Measurements from ENCODE around the gene SUMO2. TPM values are rescaled to one million over a fixed set of nuclear protein-coding genes. Genes with fewer than 3 reads are reported as not detected.
A peak's percentile ranks its signal among the peaks of the same experiment; 100 is the strongest.

The SUMO2 gene
- total and polyA plus RNA-seq, 2 of the 13 experiments (the other 11 are each of a cell fraction or from before 2014, with no cell fraction given) = 337 to 553 TPM

- TF ChIP-seq BRCA1 (CRISPR knock-in tag; IDR thresholded peaks at IDR 0.05) = peak; percentile 24
- TF ChIP-seq THAP7 (CRISPR knock-in tag; IDR thresholded peaks at IDR 0.05) = 0 out of 2 replicates have a peak, but pooled peaks have one; percentile 60
- TF ChIP-seq ZNF468 (CRISPR knock-in tag; IDR thresholded peaks at IDR 0.05) = peak; percentile 30; the same call in 1 of the 2 replicates
- peak; percentile 80; the same call in 1 of the 2 replicates for TF ChIP-seq PRDM4 (CRISPR knock-in tag; IDR thresholded peaks at IDR 0.05; ENCODE audit: borderline replicate concordance)
- TF ChIP-seq RORA (CRISPR knock-in tag; IDR thresholded peaks at IDR 0.05) = no peak
- peak; percentile 87 for TF ChIP-seq MEF2D (CRISPR knock-in tag; IDR thresholded peaks at IDR 0.05)
- peak; percentile 67 for TF ChIP-seq ZNF740 (CRISPR knock-in tag; IDR thresholded peaks at IDR 0.05)
- peak; percentile 25 for TF ChIP-seq KDM4B (CRISPR knock-in tag; IDR thresholded peaks at IDR 0.05)
- no peak; the same call in 1 of the 2 replicates for TF ChIP-seq ZZZ3 (CRISPR knock-in tag; IDR thresholded peaks at IDR 0.05; ENCODE audit: borderline replicate concordance)
- TF ChIP-seq CHD4 (IDR thresholded peaks at IDR 0.05; ENCODE audit: borderline replicate concordance, low read length) = peak; percentile 85; the same call in 1 of the 2 replicates
- no peak; the same call in 1 of the 2 replicates for TF ChIP-seq MIER2 (CRISPR knock-in tag; IDR thresholded peaks at IDR 0.05)
- TF ChIP-seq CREB3 (CRISPR knock-in tag; IDR thresholded peaks at IDR 0.05) = peak; percentile 85; the same call in 1 of the 2 replicates
- TF ChIP-seq RCOR2 (CRISPR knock-in tag; IDR thresholded peaks at IDR 0.05) = no peak
- TF ChIP-seq MTA3 (CRISPR knock-in tag; IDR thresholded peaks at IDR 0.05) = no peak
- TF ChIP-seq ZNF563 (CRISPR knock-in tag; IDR thresholded peaks at IDR 0.05) = peak; percentile 81; the same call in 1 of the 2 replicates
- no peak for TF ChIP-seq CENPX (CRISPR knock-in tag; IDR thresholded peaks at IDR 0.05)
- peak; percentile 84; the same call in 1 of the 2 replicates for TF ChIP-seq HOXA5 (CRISPR knock-in tag; IDR thresholded peaks at IDR 0.05)
- peak; percentile 35 for TF ChIP-seq ZNF362 (CRISPR knock-in tag; IDR thresholded peaks at IDR 0.05; ENCODE audit: borderline replicate concordance)
- no peak for TF ChIP-seq THAP8 (CRISPR knock-in tag; IDR thresholded peaks at IDR 0.05; ENCODE audit: borderline replicate concordance)
- TF ChIP-seq FOXP4 (CRISPR knock-in tag; IDR thresholded peaks at IDR 0.05) = peak; percentile 36; the same call in 1 of the 2 replicates
- TF ChIP-seq PLRG1 (conservative IDR thresholded peaks at IDR 0.05) = no peak
Observed at GRCh38 chr17:75205037-75205792, 22.5 kb upstream of the SUMO2 start, which contains the start of gene NUP85 (continued).

All from HepG2 (cell line).